K562 treated with DMSO at 1 percent for 48 hours (cell line): Measurements from ENCODE around the gene SPPL2B. TPM values are rescaled to one million over a fixed set of nuclear protein-coding genes. Genes with fewer than 3 reads are reported as not detected.

Experiments used
- total RNA-seq: library from RNA; unstranded; fragments of 300-600 nt; gene quantifications from 2 replicates; pipeline ENCODE4 v1.2.3, GENCODE V29; 2022; ENCODE audit warnings: low replicate concordance; ENCODE audit errors: extremely low read depth

The SPPL2B gene, protein sequence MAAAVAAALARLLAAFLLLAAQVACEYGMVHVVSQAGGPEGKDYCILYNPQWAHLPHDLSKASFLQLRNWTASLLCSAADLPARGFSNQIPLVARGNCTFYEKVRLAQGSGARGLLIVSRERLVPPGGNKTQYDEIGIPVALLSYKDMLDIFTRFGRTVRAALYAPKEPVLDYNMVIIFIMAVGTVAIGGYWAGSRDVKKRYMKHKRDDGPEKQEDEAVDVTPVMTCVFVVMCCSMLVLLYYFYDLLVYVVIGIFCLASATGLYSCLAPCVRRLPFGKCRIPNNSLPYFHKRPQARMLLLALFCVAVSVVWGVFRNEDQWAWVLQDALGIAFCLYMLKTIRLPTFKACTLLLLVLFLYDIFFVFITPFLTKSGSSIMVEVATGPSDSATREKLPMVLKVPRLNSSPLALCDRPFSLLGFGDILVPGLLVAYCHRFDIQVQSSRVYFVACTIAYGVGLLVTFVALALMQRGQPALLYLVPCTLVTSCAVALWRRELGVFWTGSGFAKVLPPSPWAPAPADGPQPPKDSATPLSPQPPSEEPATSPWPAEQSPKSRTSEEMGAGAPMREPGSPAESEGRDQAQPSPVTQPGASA
- total RNA-seq, result not detected in 2 replicates

DNA sequence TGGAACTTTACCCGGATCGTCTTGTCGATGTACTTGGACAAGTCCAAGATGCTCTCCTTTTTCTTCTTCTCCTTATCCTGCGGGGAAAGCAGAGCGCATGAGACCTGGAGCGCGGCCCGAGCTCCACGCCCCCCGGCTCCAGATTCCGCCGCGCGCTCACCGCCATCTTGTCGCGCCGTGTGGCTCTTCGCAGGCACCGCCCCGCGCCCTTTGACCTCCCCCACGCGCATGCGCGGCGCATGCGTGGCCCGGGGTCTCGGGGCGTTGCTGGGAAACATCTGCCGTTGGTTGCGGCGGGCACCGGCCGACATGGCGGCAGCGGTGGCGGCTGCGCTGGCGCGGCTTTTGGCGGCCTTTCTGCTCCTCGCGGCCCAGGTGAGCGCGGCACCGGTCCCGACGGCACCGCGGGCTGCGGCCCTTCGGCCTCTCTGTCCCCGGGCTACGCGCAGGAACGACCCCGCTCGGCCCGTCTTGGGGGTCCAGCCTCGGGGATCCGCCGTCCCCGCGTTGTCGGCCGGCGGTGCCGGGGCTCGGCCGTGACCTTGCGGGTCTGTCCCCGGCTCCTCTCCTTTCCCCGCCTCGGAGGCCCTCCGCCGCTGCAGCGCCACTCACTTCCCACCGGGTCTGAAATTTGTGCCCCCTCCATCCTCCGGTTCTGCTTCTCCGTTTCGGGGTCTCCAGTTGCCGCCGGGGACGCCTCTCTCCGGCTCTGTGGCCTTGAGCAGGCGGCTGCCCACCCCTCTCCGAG lies at the start of gene SPPL2B, which contains the start of gene LSM7:
Gene SPPL2B, plus strand, starts transcription at position 284 of the 748 bp plus-strand sequence. Its CDS starts 26 bp downstream, at position 310.
Gene LSM7, minus strand, starts transcription at position 186 of the 748 bp plus-strand sequence. Its CDS starts 20 bp downstream, at position 166.

DNA sequence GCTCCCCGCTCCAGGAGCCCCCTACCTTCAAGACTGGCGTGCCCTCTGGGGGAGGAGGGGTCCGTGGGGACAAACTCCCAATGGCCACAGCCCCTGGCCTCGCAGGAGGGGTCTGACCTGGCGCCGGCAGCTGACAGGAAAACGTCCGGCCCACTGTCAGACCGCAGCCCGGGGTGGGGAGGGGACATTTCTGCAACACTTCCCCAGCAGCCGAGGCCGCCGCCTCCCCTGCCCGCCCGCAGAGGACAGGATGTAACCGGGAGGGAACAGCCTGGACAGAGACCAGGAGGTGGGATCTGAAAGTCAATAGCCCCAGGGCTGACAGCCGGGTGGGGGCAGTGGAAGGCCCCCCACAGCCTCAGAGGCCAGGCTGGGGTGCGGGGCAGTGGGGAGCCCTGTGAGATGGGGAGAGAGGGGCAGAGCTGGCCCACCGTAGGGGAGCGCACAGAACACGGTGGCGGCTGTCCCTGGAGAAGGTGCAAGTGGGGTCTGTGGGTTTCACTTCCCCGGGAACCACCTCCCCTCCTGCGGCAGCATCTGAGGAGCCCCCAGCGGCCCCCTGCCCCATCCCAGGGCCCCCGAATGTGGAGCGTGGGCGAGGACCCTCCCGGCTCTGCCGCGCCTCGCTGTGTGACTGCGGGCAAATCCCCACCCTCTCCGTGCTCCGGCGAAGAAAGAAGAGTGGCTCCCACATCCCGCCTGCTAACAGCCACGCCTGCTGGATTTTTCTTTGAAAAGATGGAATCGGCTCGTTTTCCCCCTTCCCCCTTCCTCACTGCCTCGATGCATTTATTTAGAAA lies 46.2 kb upstream of the SPPL2B start, which contains the start of gene PEAK3:
Gene PEAK3, minus strand, starts transcription at position 114 of the 800 bp plus-strand sequence. CDS start 1,244 bp downstream, outside the sequence.

DNA sequence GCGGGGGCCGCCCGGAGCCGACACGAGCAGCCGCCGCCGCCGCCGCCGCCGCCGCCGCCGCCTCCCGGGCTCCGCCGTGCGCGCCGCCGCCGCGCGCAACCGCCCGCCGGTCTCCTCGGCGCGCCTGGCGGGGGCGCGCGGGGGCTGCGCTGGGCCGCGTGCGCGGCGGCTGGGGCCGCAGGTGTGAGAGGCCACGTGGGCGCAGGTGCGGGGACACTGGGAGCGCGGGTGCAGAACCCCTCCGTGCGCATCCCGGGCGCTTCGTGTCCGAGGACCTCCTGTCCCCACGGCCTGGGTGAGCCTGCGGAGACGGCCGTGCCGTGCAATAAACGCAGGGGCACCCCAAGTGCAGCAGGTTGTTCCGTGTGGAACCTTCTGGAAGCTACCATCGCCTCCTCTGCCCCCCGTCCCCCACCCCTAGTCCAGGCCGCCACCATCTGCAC lies 20.3 kb upstream of the SPPL2B start, which contains the start of gene LINGO3:
Gene LINGO3, minus strand, starts transcription at position 41 of the 443 bp plus-strand sequence. CDS start 16,378 bp downstream, outside the sequence.

GRCh38 chr19:2359992-2360685 lies 31.7 kb downstream of the SPPL2B start, which contains the start of gene TMPRSS9:
TSS of gene TMPRSS9 (plus strand) at chr19:2360265. CDS start at chr19:2389786, 29,521 bp downstream.

Other genes starting within 250 kb of the SPPL2B start
- not detected in 2 replicates for gene MOB3A, start 232.4 kb upstream of the SPPL2B start, total RNA-seq
- gene IZUMO4, start 231.8 kb upstream of the SPPL2B start, total RNA-seq, result not detected in 2 replicates
- gene AP3D1, start 177.1 kb upstream of the SPPL2B start, total RNA-seq, result 532 TPM in 1 of 2 replicates, not detected in the other
- gene DOT1L, start 164.8 kb upstream of the SPPL2B start, total RNA-seq, result not detected in 2 replicates
- 447 TPM in 1 of 2 replicates, not detected in the other for gene PLEKHJ1, start 92.4 kb upstream of the SPPL2B start, total RNA-seq
- gene SF3A2, start 91.9 kb upstream of the SPPL2B start, total RNA-seq, result not detected in 2 replicates
- 225 TPM in 1 of 2 replicates, not detected in the other for gene AMH, start 79.4 kb upstream of the SPPL2B start, total RNA-seq
- gene JSRP1, start 72.3 kb upstream of the SPPL2B start, total RNA-seq, result not detected in 2 replicates
- gene PEAK3, start 46.5 kb upstream of the SPPL2B start, total RNA-seq, result not detected in 2 replicates
- not detected in 2 replicates for gene LINGO3, start 20.5 kb upstream of the SPPL2B start, total RNA-seq
- gene LSM7, start 98 bp upstream of the SPPL2B start, total RNA-seq, result not detected in 2 replicates
- gene TMPRSS9, start 31.6 kb downstream of the SPPL2B start, total RNA-seq, result not detected in 2 replicates
- gene TIMM13, start 98.9 kb downstream of the SPPL2B start, total RNA-seq, result not detected in 2 replicates
- gene LMNB2, start 128.3 kb downstream of the SPPL2B start, total RNA-seq, result not detected in 2 replicates
- gene GADD45B, start 147.4 kb downstream of the SPPL2B start, total RNA-seq, result not detected in 2 replicates